ENCODE results near the gene OTOP2.

OTOP2 gene

DNA sequence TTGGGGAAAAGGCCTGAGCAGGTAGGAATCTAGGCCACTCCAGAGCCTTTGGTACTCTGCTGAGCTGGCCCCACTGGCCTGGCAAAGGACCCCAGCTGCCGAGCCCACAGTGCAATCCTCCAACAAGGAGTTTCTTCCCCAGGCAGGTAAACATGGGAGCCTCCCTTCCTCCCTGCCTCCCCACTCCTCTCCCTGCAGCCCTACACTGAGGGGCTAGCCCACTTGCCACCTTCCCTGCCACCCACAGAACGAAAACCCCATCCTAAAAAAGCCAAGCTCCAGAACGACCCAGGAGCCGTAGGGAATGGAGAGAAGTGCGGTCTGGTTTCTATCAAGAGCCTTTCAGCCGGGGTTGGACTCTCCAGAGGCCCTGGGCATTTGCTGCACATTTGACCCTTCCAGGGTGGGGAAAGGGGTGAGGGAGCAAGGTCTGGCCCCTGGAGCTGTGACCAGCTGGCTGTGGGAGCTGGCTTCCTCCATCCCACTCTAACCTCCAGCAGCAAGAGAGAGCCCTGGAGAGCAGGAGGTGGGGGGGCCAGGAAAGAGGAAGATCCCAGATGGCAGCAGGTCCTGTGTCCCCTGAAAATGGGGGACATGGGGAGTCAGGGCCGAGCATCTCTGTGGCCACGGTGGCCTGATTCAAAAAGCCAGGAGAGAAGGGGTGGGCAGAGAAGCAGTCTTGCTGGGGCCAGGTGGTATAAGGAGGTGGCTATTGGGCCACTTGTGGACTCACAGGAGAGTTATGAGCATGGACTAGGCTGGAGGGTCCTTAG is 47.2 kb downstream of the OTOP2 start:
- Histone ChIP-seq H3K27ac (ENCODE audit: low read length) (no peak overlapping the region), H3K36me3 (ENCODE audit: control insufficient read depth, low read depth, low read length) (no peaks in the 10 kb centered on the region), H3K9ac (ENCODE audit: low read length) (no peak overlapping the region), H3K4me3 (ENCODE audit: low read length) (peak overlapping the region; percentile 61), H3K27me3 (ENCODE audit: control insufficient read depth, insufficient read depth, low read length) (peaks cover 59% of the 10 kb centered on the region), H3K4me1 (ENCODE audit: control insufficient read depth, low read depth, low read length) (peaks cover 6% of the 10 kb centered on the region), H3K9me3 (ENCODE audit: control insufficient read depth, low read depth, low read length) (no peaks in the 10 kb centered on the region)

DNA sequence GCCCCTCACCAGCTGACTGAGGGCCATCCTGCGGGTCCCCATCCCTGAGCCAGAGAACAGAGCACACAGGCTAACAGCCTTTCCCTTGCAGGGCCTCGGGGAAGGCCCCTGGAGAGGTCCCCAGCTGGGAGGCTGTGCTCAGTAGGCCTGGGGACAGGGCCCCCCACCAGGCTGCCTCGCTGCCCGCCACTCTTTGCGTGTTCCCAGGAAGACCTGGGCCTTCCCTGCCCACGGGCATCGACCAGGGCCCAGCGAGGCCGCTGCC is 47.7 kb downstream of the OTOP2 start:
- no peaks in the 10 kb centered on the region for H3K36me3 ChIP-seq (ENCODE audit: control insufficient read depth, low read depth, low read length)
- no peaks in the 10 kb centered on the region for H3K9me3 ChIP-seq (ENCODE audit: control insufficient read depth, low read depth, low read length)
- H3K27me3 ChIP-seq (ENCODE audit: control insufficient read depth, insufficient read depth, low read length), result peaks cover 59% of the 10 kb centered on the region
- no peak overlapping the region for H3K27ac ChIP-seq (ENCODE audit: low read length)
- H3K4me3 ChIP-seq (ENCODE audit: low read length), result peak overlapping the region; percentile 61
- no peak overlapping the region for H3K9ac ChIP-seq (ENCODE audit: low read length)
- peaks cover 6% of the 10 kb centered on the region for H3K4me1 ChIP-seq (ENCODE audit: control insufficient read depth, low read depth, low read length)

- Histone ChIP-seq H3K9ac (ENCODE audit: low read length) (no peak within 1 kb of the TSS), H3K4me3 (ENCODE audit: low read length) (peak within 1 kb of the TSS; percentile 61), H3K27me3 (ENCODE audit: control insufficient read depth, insufficient read depth, low read length) (peaks cover 59% of the 10 kb centered on the region), H3K9me3 (ENCODE audit: control insufficient read depth, low read depth, low read length) (no peaks in the 10 kb centered on the region), H3K4me1 (ENCODE audit: control insufficient read depth, low read depth, low read length) (peaks cover 6% of the 10 kb centered on the region), H3K27ac (ENCODE audit: low read length) (no peak within 1 kb of the TSS), H3K36me3 (ENCODE audit: control insufficient read depth, low read depth, low read length) (no peaks in the 10 kb centered on the region)
Observed at GRCh38 chr17:74972107-74972972, 48.3 kb downstream of the OTOP2 start, which contains the start of gene HID1. Gene HID1 (minus strand): TSS chr17:74972759. CDS start chr17:74972656, 103 bp downstream.

GRCh38 chr17:74972973-74973328 is 48.9 kb downstream of the OTOP2 start:
- Histone ChIP-seq H3K9me3 (ENCODE audit: control insufficient read depth, low read depth, low read length) (no peaks in the 10 kb centered on the region), H3K27ac (ENCODE audit: low read length) (no peak overlapping the region), H3K4me1 (ENCODE audit: control insufficient read depth, low read depth, low read length) (peaks cover 6% of the 10 kb centered on the region), H3K36me3 (ENCODE audit: control insufficient read depth, low read depth, low read length) (no peaks in the 10 kb centered on the region), H3K27me3 (ENCODE audit: control insufficient read depth, insufficient read depth, low read length) (peaks cover 59% of the 10 kb centered on the region), H3K4me3 (ENCODE audit: low read length) (peak overlapping the region; percentile 51), H3K9ac (ENCODE audit: low read length) (no peak overlapping the region)

GRCh38 chr17:74975943-74976342 is 51.9 kb downstream of the OTOP2 start:
- H3K4me3 ChIP-seq (ENCODE audit: low read length), result no peak overlapping the region
- no peak overlapping the region for H3K27ac ChIP-seq (ENCODE audit: low read length)
- H3K36me3 ChIP-seq (ENCODE audit: control insufficient read depth, low read depth, low read length), result no peaks in the 10 kb centered on the region
- H3K4me1 ChIP-seq (ENCODE audit: control insufficient read depth, low read depth, low read length), result no peaks in the 10 kb centered on the region
- no peak overlapping the region for H3K9ac ChIP-seq (ENCODE audit: low read length)
- H3K27me3 ChIP-seq (ENCODE audit: control insufficient read depth, insufficient read depth, low read length), result peaks cover 52% of the 10 kb centered on the region
- H3K9me3 ChIP-seq (ENCODE audit: control insufficient read depth, low read depth, low read length), result no peaks in the 10 kb centered on the region

GRCh38 chr17:74977802-74978201 is 53.7 kb downstream of the OTOP2 start:
- peaks cover 6% of the 10 kb centered on the region for H3K4me1 ChIP-seq (ENCODE audit: control insufficient read depth, low read depth, low read length)
- no peak overlapping the region for H3K4me3 ChIP-seq (ENCODE audit: low read length)
- no peak overlapping the region for H3K9ac ChIP-seq (ENCODE audit: low read length)
- H3K36me3 ChIP-seq (ENCODE audit: control insufficient read depth, low read depth, low read length), result no peaks in the 10 kb centered on the region
- H3K27ac ChIP-seq (ENCODE audit: low read length), result no peak overlapping the region
- peaks cover 33% of the 10 kb centered on the region for H3K27me3 ChIP-seq (ENCODE audit: control insufficient read depth, insufficient read depth, low read length)
- no peaks in the 10 kb centered on the region for H3K9me3 ChIP-seq (ENCODE audit: control insufficient read depth, low read depth, low read length)

- Histone ChIP-seq H3K4me3 (ENCODE audit: low read length) (no peak overlapping the region), H3K4me1 (ENCODE audit: control insufficient read depth, low read depth, low read length) (peaks cover 6% of the 10 kb centered on the region), H3K9me3 (ENCODE audit: control insufficient read depth, low read depth, low read length) (no peaks in the 10 kb centered on the region), H3K27me3 (ENCODE audit: control insufficient read depth, insufficient read depth, low read length) (peaks cover 29% of the 10 kb centered on the region), H3K9ac (ENCODE audit: low read length) (no peak overlapping the region), H3K27ac (ENCODE audit: low read length) (no peak overlapping the region), H3K36me3 (ENCODE audit: control insufficient read depth, low read depth, low read length) (no peaks in the 10 kb centered on the region)
Observed at GRCh38 chr17:74978240-74978639, 54.2 kb downstream of the OTOP2 start.

- Histone ChIP-seq H3K36me3 (ENCODE audit: control insufficient read depth, low read depth, low read length) (no peaks in the 10 kb centered on the region), H3K27me3 (ENCODE audit: control insufficient read depth, insufficient read depth, low read length) (peaks cover 15% of the 10 kb centered on the region)
Observed at GRCh38 chr17:74979408-74980146, 55.5 kb downstream of the OTOP2 start.

DNA sequence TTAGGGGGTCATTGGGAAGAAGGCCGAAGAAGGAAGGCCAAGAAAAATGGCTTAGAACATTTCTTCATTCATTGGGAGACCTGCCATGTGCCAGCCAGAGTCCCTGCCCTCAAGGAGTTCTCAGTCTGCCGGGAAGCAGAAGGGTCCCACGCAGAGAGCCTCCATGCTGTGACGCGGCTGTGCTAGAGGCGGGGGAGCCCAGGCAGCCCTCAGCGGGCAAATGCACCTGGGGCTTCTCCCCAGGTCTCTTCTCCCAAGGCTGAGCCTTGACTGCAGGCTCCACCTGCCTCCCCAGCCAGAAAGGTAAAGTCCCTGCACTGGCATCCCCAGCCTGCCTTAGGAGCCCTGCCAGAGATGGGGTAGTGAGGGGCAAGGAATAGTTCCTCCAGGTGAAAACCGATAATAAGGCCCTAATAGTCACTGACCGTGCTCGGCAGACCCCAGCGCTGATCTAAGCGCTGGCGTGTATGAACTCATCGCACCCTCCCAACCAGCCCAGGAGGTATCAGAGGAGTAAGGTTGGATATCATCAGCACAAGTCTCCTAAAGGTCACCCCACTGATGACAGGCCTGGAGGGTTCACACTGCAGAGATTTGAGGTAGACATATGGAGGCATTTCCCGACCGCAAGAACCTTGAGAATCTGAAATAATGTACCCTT is 57.4 kb downstream of the OTOP2 start:
- H3K27ac ChIP-seq (ENCODE audit: low read length), result no peak overlapping the region

More at GRCh38 chr17:74979408-74980146, 55.5 kb downstream of the OTOP2 start:
- H3K9ac ChIP-seq (ENCODE audit: low read length), result no peak overlapping the region
- peaks cover 6% of the 10 kb centered on the region for H3K4me1 ChIP-seq (ENCODE audit: control insufficient read depth, low read depth, low read length)
- H3K4me3 ChIP-seq (ENCODE audit: low read length), result no peak overlapping the region
- no peak overlapping the region for H3K27ac ChIP-seq (ENCODE audit: low read length)
- H3K9me3 ChIP-seq (ENCODE audit: control insufficient read depth, low read depth, low read length), result no peaks in the 10 kb centered on the region

GRCh38 chr17:74981979-74982662 is 58.0 kb downstream of the OTOP2 start:
- Histone ChIP-seq H3K4me1 (ENCODE audit: control insufficient read depth, low read depth, low read length) (peaks cover 9% of the 10 kb centered on the region), H3K27me3 (ENCODE audit: control insufficient read depth, insufficient read depth, low read length) (no peaks in the 10 kb centered on the region), H3K36me3 (ENCODE audit: control insufficient read depth, low read depth, low read length) (no peaks in the 10 kb centered on the region), H3K9ac (ENCODE audit: low read length) (peak overlapping the region; percentile 76), H3K4me3 (ENCODE audit: low read length) (peak overlapping the region; percentile 92), H3K9me3 (ENCODE audit: control insufficient read depth, low read depth, low read length) (no peaks in the 10 kb centered on the region), H3K27ac (ENCODE audit: low read length) (no peak overlapping the region)

More for the DNA sequence above, 57.4 kb downstream of the OTOP2 start:
- H3K36me3 ChIP-seq (ENCODE audit: control insufficient read depth, low read depth, low read length), result no peaks in the 10 kb centered on the region
- peak overlapping the region; percentile 76 for H3K9ac ChIP-seq (ENCODE audit: low read length)
- H3K27me3 ChIP-seq (ENCODE audit: control insufficient read depth, insufficient read depth, low read length), result no peaks in the 10 kb centered on the region
- H3K4me1 ChIP-seq (ENCODE audit: control insufficient read depth, low read depth, low read length), result peaks cover 6% of the 10 kb centered on the region
- no peaks in the 10 kb centered on the region for H3K9me3 ChIP-seq (ENCODE audit: control insufficient read depth, low read depth, low read length)
- H3K4me3 ChIP-seq (ENCODE audit: low read length), result peak overlapping the region; percentile 92

Measured in iPS-18a (cell line).